GM18951 (cell line): Measurements from ENCODE around the gene TMEM50A.
"Not testable (repeated sequence)": the region's sequence is repeated elsewhere in the genome, so short reads cannot be mapped to it uniquely, and the experiment has no call there.

Experiments
- POLR2A ChIP-seq: IDR thresholded peaks from 4 replicates; pipeline ENCODE4 v1.6.1; 2011; ENCODE audit warnings: mild to moderate bottlenecking; ENCODE audit not compliant: insufficient read length, insufficient read depth; ENCODE audit errors: extremely low read depth
- in situ Hi-C: fragments of 300-500 bp; cut with MboI; formaldehyde crosslinking; loops from one replicate; pipeline ENCODE4 v1.12.0; 2022; ENCODE audit warnings: low sequenced_read_pairs, mixed read lengths, inconsistent platforms; ENCODE audit not compliant: unreplicated experiment

Gene TMEM50A

GRCh38 chr1:25338188-25338981 is at the start of gene TMEM50A:
Gene TMEM50A, plus strand, starts transcription at chr1:25338334. Its CDS starts 2,153 bp downstream, at chr1:25340487.
- TF ChIP-seq POLR2A = peak; percentile 73
- in situ Hi-C loops = no loop called here

GRCh38 chr1:25288573-25289101 is 49.5 kb upstream of the TMEM50A start:
- in situ Hi-C loops = not testable (repeated sequence)

- in situ Hi-C loops = not testable (repeated sequence)
Measured at GRCh38 chr1:25290043-25290442, 48.1 kb upstream of the TMEM50A start.

- in situ Hi-C loops = not testable (repeated sequence)
Measured at GRCh38 chr1:25293426-25293825, 44.7 kb upstream of the TMEM50A start.

GRCh38 chr1:25294889-25295826 is 43.0 kb upstream of the TMEM50A start:
- in situ Hi-C loops = loop anchor here (5.0 kb wide), 1 partner anchor 102 kb away; no protein-coding TSS in a partner anchor

GRCh38 chr1:25296501-25296900 is 41.6 kb upstream of the TMEM50A start:
- in situ Hi-C loops = loop anchor here (5.0 kb wide), 1 partner anchor 101 kb away; no protein-coding TSS in a partner anchor

- in situ Hi-C loops = not testable (repeated sequence)
Measured at GRCh38 chr1:25300729-25301128, 37.4 kb upstream of the TMEM50A start.

- in situ Hi-C loops = not testable (repeated sequence)
Measured at GRCh38 chr1:25302330-25302729, 35.8 kb upstream of the TMEM50A start.

GRCh38 chr1:25304936-25305335 is 33.2 kb upstream of the TMEM50A start:
- in situ Hi-C loops = not testable (repeated sequence)

GRCh38 chr1:25308168-25308567 is 30.0 kb upstream of the TMEM50A start:
- in situ Hi-C loops = not testable (repeated sequence)

GRCh38 chr1:25309085-25309484 is 29.0 kb upstream of the TMEM50A start:
- in situ Hi-C loops = not testable (repeated sequence)

GRCh38 chr1:25309486-25309885 is 28.6 kb upstream of the TMEM50A start:
- in situ Hi-C loops = not testable (repeated sequence)

- in situ Hi-C loops = loop anchor here (5.0 kb wide), 1 partner anchor 69 kb away; no protein-coding TSS in a partner anchor
Measured at GRCh38 chr1:25312806-25313470, 25.2 kb upstream of the TMEM50A start.

GRCh38 chr1:25320314-25320938 is 17.7 kb upstream of the TMEM50A start:
- in situ Hi-C loops = not testable (repeated sequence)

GRCh38 chr1:25322127-25322526 is 16.0 kb upstream of the TMEM50A start:
- in situ Hi-C loops = not testable (repeated sequence)

- in situ Hi-C loops = not testable (repeated sequence)
Measured at GRCh38 chr1:25324407-25324806, 13.7 kb upstream of the TMEM50A start.

GRCh38 chr1:25327864-25328790 is 10.0 kb upstream of the TMEM50A start:
- in situ Hi-C loops = not testable (repeated sequence)

GRCh38 chr1:25328791-25329185 is 9.3 kb upstream of the TMEM50A start:
- in situ Hi-C loops = not testable (repeated sequence)
